CD14-positive monocyte (primary cell): Measurements from ENCODE around the gene NEGR1. TPM values are rescaled to one million over a fixed set of nuclear protein-coding genes. Genes with fewer than 3 reads are reported as not detected.

Source experiments
- DNase-seq, 3 donors: peaks; one replicate each; pipeline ENCODE4 v3.0.0-alpha.2; 2011 to 2022
- H2AFZ ChIP-seq: 2 replicates; pipeline ENCODE4 v1.6.0; 2012; ENCODE audit warnings: mild to moderate bottlenecking, low read depth, low read length, inconsistent platforms; ENCODE audit not compliant: insufficient read depth, poor library complexity, severe bottlenecking
- H3K27ac ChIP-seq, 2 donors: 1 replicate in 1 of 2; 2 replicates in 1 of 2; pipeline ENCODE4 v1.5.1; 2012 to 2013; ENCODE audit warnings: low read length in 2 of 2, control low read depth in 1 of 2, inconsistent platforms in 1 of 2, low read depth in 1 of 2, mild to moderate bottlenecking in 1 of 2
- H3K27me3 ChIP-seq, 2 donors: one replicate each; pipeline versions ENCODE4 v1.6.0 to v1.6.1; 2011 to 2013; ENCODE audit warnings: low read length in 2 of 2; ENCODE audit not compliant: control insufficient read depth in 2 of 2, insufficient read depth in 2 of 2
- H3K36me3 ChIP-seq, 2 donors: replicated peaks in 1 of 2; 1 replicate in 1 of 2; 2 replicates in 1 of 2; pipeline versions ENCODE4 v1.5.1 to v1.6.1; 2012 to 2013; ENCODE audit warnings: low read length in 2 of 2, control low read depth in 1 of 2, inconsistent platforms in 1 of 2, mild to moderate bottlenecking in 1 of 2; ENCODE audit not compliant: insufficient read depth in 2 of 2, control insufficient read depth in 1 of 2
- H3K4me1 ChIP-seq, 2 donors: 1 replicate in 1 of 2; 2 replicates in 1 of 2; pipeline versions ENCODE4 v1.5.1 to v1.6.1; 2012 to 2013; ENCODE audit warnings: low read length in 2 of 2, control low read depth in 1 of 2, inconsistent platforms in 1 of 2, mild to moderate bottlenecking in 1 of 2, moderate library complexity in 1 of 2; ENCODE audit not compliant: insufficient read depth in 2 of 2, control insufficient read depth in 1 of 2
- H3K4me2 ChIP-seq: replicated peaks from 2 replicates; pipeline ENCODE3; 2012; ENCODE audit warnings: low read length, moderate library complexity, mild to moderate bottlenecking; ENCODE audit not compliant: poor library complexity, severe bottlenecking; ENCODE audit errors: extremely low read depth
- H3K4me3 ChIP-seq, 3 experiments: fragments of 200-600 bp in 1 of 3; sonication (generic) in 1 of 3; replicated peaks in 1 of 3; 1 replicate in 2 of 3; 2 replicates in 1 of 3; pipeline ENCODE4 v1.5.1; 2011 to 2013; ENCODE audit warnings: low read length in 3 of 3, mild to moderate bottlenecking in 3 of 3, control low read depth in 2 of 3, low read depth in 2 of 3, inconsistent platforms in 1 of 3, moderate library complexity in 1 of 3
- H3K79me2 ChIP-seq: 2 replicates; pipeline ENCODE4 v1.6.0; 2012; ENCODE audit warnings: mild to moderate bottlenecking, control low read depth, inconsistent platforms, low read length, moderate library complexity; ENCODE audit not compliant: insufficient read depth
- H3K9ac ChIP-seq: 2 replicates; pipeline ENCODE4 v1.6.0; 2017; ENCODE audit warnings: low read length, mild to moderate bottlenecking; ENCODE audit not compliant: insufficient read depth, poor library complexity, severe bottlenecking
- H3K9me3 ChIP-seq, 2 donors: replicated peaks in 1 of 2; 1 replicate in 1 of 2; 2 replicates in 1 of 2; pipeline versions ENCODE4 v1.5.1 to v1.6.1; 2012 to 2013; ENCODE audit warnings: low read length in 2 of 2, control low read depth in 1 of 2; ENCODE audit not compliant: control insufficient read depth in 1 of 2, insufficient read depth in 1 of 2
- H4K20me1 ChIP-seq: 2 replicates; pipeline ENCODE4 v1.6.0; 2012; ENCODE audit warnings: mild to moderate bottlenecking, low read length, control low read depth, moderate library complexity; ENCODE audit not compliant: insufficient read depth
- H3K27ac Mint-ChIP-seq, 7 donors: one replicate each; pipeline ENCODE4 v1.8.0; 2020; ENCODE audit warnings: mild to moderate bottlenecking in 7 of 7, mixed read lengths in 7 of 7, moderate library complexity in 6 of 7, inconsistent platforms in 2 of 7
- H3K27me3 Mint-ChIP-seq, 3 donors: one replicate each; pipeline ENCODE4 v1.8.0; 2021 to 2022; ENCODE audit warnings: low read depth in 3 of 3, mild to moderate bottlenecking in 3 of 3, mixed read lengths in 3 of 3, moderate library complexity in 3 of 3, inconsistent platforms in 1 of 3
- H3K36me3 Mint-ChIP-seq, 2 donors: one replicate each; pipeline ENCODE4 v1.8.0; 2020; ENCODE audit warnings: mixed read lengths in 2 of 2, inconsistent platforms in 1 of 2, mild to moderate bottlenecking in 1 of 2
- H3K4me1 Mint-ChIP-seq: one replicate; pipeline ENCODE4 v1.8.0; 2020; ENCODE audit warnings: mild to moderate bottlenecking, mixed read lengths
- H3K4me3 Mint-ChIP-seq, 2 donors: one replicate each; pipeline ENCODE4 v1.8.0; 2020; ENCODE audit warnings: mild to moderate bottlenecking in 2 of 2, mixed read lengths in 2 of 2, moderate library complexity in 1 of 2
- H3K9me3 Mint-ChIP-seq, 7 donors: one replicate each; pipeline ENCODE4 v1.8.0; 2020 to 2022; ENCODE audit warnings: mixed read lengths in 7 of 7, mild to moderate bottlenecking in 6 of 7, moderate library complexity in 6 of 7, inconsistent platforms in 2 of 7
- CTCF ChIP-seq: fragments of 200-600 bp; IDR thresholded peaks from one replicate; pipeline ENCODE4 v1.8.0; 2022; ENCODE audit warnings: antibody characterized with exemption, mild to moderate bottlenecking
- WGBS: methylation state at CpG from one replicate; pipeline ENCODE4 v1.1.5; 2013; ENCODE audit warnings: missing lambda C conversion rate; ENCODE audit not compliant: insufficient coverage; 5-methylcytosine and 5-hydroxymethylcytosine counted together
- intact Hi-C, 2 donors: fragments of 100-400 bp; cut with micrococcal nuclease; formaldehyde crosslinking; loops; one replicate each; pipeline versions ENCODE4 v1.15.0 to v1.15.1; 2023
- polyA plus RNA-seq, 3 donors: library from polyadenylated mRNA; depleted of rRNA in 1 of 3; unstranded in 2 of 3; stranded (reverse) in 1 of 3; fragments of 300-500 nt in 2 of 3; fragments of >200 nt in 1 of 3; fragmentation: Illumina TruSeq in 2 of 3; gene quantifications; 1 replicate in 2 of 3; 2 replicates in 1 of 3; pipeline ENCODE4 v1.2.3, GENCODE V29; 2012 to 2021

The NEGR1 gene
- polyA plus RNA-seq, 3 donors, result 0.03 to 0.15 (median 0.13) TPM

- intact Hi-C loops, result no loop called here
- WGBS, result 80% methylated on average over 1 of the region's 3 CpGs
- no peak overlapping the region for H3K27ac Mint-ChIP-seq
- no peaks in the 10 kb centered on the region for H3K4me1 Mint-ChIP-seq
- peaks cover 0 to 8% (median 2%) of the 10 kb centered on the region in 7 donors for H3K9me3 Mint-ChIP-seq
- Histone ChIP-seq H3K4me1 (no peaks in the 10 kb centered on the region), H3K9ac (no peak overlapping the region), H3K27ac (no peak overlapping the region), H3K4me3 (no peak overlapping the region), H3K36me3 (no peaks in the 10 kb centered on the region), H4K20me1 (no peaks in the 10 kb centered on the region), H3K9me3 (peaks cover 5 to 6% of the 10 kb centered on the region in 2 donors), H2AFZ (no peak overlapping the region), H3K4me2 (no peak overlapping the region), H3K79me2 (no peaks in the 10 kb centered on the region), H3K27me3 (no peaks in the 10 kb centered on the region)
- no peak for DNase-seq
- no peak for TF ChIP-seq CTCF
- H3K4me3 Mint-ChIP-seq, result no peak overlapping the region
- no peaks in the 10 kb centered on the region for H3K36me3 Mint-ChIP-seq
- no peaks in the 10 kb centered on the region for H3K27me3 Mint-ChIP-seq
Measured at GRCh38 chr1:71618766-71619530, 663.4 kb downstream of the NEGR1 start.

DNA sequence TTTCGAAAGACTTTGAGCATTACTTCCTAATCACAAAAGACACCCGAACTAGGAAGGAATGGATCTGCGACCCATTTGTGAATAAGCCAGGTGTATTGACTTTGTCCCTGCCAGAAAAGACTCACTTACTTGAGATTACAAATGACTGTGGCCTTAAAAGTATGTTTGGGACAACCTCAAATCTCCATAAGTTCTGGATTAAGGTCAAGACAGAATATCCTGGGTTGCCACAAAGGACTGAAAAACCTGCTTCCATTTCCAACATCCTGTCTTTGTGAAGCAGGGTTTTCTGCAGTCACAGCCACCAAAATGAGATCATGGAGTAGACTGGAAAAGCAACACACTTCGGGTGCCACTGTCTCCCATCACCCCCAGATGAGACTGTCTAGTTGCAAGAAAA is 664.1 kb downstream of the NEGR1 start:
- no peak overlapping the region for H3K9ac ChIP-seq
- no peaks in the 10 kb centered on the region for H3K79me2 ChIP-seq
- H4K20me1 ChIP-seq, result no peaks in the 10 kb centered on the region
- intact Hi-C loops, result no loop called here
- no peak overlapping the region for H2AFZ ChIP-seq
- H3K27ac Mint-ChIP-seq, result no peak overlapping the region
- H3K4me1 ChIP-seq, result no peaks in the 10 kb centered on the region
- H3K9me3 ChIP-seq, result peaks cover 5 to 6% of the 10 kb centered on the region in 2 donors
- H3K4me3 ChIP-seq, result no peak overlapping the region
- no peaks in the 10 kb centered on the region for H3K27me3 ChIP-seq
- H3K27ac ChIP-seq, result no peak overlapping the region
- H3K9me3 Mint-ChIP-seq, result peaks cover 0 to 9% (median 3%) of the 10 kb centered on the region in 7 donors
- WGBS, result no CpG with 5 or more reads among the region's 4 CpGs
- no peaks in the 10 kb centered on the region for H3K36me3 ChIP-seq
- no peaks in the 10 kb centered on the region for H3K36me3 Mint-ChIP-seq
- no peak overlapping the region for H3K4me2 ChIP-seq
- H3K4me1 Mint-ChIP-seq, result no peaks in the 10 kb centered on the region
- no peak overlapping the region for H3K4me3 Mint-ChIP-seq
- no peak for DNase-seq
- H3K27me3 Mint-ChIP-seq, result no peaks in the 10 kb centered on the region
- no peak for TF ChIP-seq CTCF
